Testis (tissue), 3 donors: ENCODE measurements around the gene CAPZA2. TPM values are rescaled to one million over a fixed set of nuclear protein-coding genes. Genes with fewer than 3 reads are reported as not detected.

Experiments
- DNase-seq: peaks from one replicate; pipeline ENCODE4 v3.0.0-alpha.2; 2019
- H3K27ac ChIP-seq, 2 donors: fragments of 200-600 bp; sonication (generic); one replicate each; pipeline ENCODE4 v1.5.1; 2019
- H3K27me3 ChIP-seq: fragments of 200-600 bp; sonication (generic); one replicate; pipeline ENCODE4 v1.5.1; 2019
- H3K36me3 ChIP-seq: fragments of 200-600 bp; sonication (generic); one replicate; pipeline ENCODE4 v1.5.1; 2017; ENCODE audit warnings: low read depth; ENCODE audit errors: missing control alignments
- H3K4me1 ChIP-seq: fragments of 200-600 bp; sonication (generic); one replicate; pipeline ENCODE4 v1.5.1; 2019
- H3K4me3 ChIP-seq, 2 donors: fragments of 200-600 bp; sonication (generic); one replicate each; pipeline ENCODE4 v1.5.1; 2017 to 2019
- H3K9me3 ChIP-seq: fragments of 200-600 bp; sonication (generic); one replicate; pipeline ENCODE4 v1.5.1; 2017
- POLR2A ChIP-seq: fragments of 450-650 bp; IDR thresholded peaks from one replicate; pipeline ENCODE4 v1.6.1; 2017; ENCODE audit warnings: antibody characterized with exemption, mild to moderate bottlenecking, moderate library complexity
- WGBS, 2 donors: methylation state at CpG; one replicate each; pipeline ENCODE4 v1.1.5; 2018; 5-methylcytosine and 5-hydroxymethylcytosine counted together
- intact Hi-C: fragments of 100-400 bp; cut with DNase I; formaldehyde crosslinking; loops from one replicate; pipeline ENCODE4 v1.15.1; 2023; ENCODE audit warnings: low total_unique reads
- polyA plus RNA-seq: library from polyadenylated mRNA; stranded (reverse); fragments of 350-450 nt; fragmentation: Illumina TruSeq; extraction: RNeasy Lipid Tissue Mini Kit (QIAGEN cat#74804); gene quantifications from one replicate; pipeline ENCODE4 v1.2.3, GENCODE V29; 2014; ENCODE audit warnings: low read depth, low replicate concordance; ENCODE audit not compliant: insufficient read depth
- total RNA-seq, 2 donors: library from RNA; depleted of rRNA; stranded (reverse); fragments of >200 nt; gene quantifications; one replicate each; pipeline ENCODE4 v1.2.3, GENCODE V29; 2016
- TF ChIP-seq, protein P1 (sequence below), 3 experiments: fragments of 450-650 bp in 2 of 3; fragments of 200-600 bp in 1 of 3; sonication (generic) in 1 of 3; IDR thresholded peaks; one replicate each; pipeline ENCODE4 v1.5.1; 2016 to 2019; ENCODE audit warnings: antibody characterized with exemption in 3 of 3, mild to moderate bottlenecking in 2 of 3, moderate library complexity in 1 of 3

CAPZA2 gene
- total and polyA plus RNA-seq, 3 donors from 2014 or later, result 57.9 to 69.4 (median 69.4) TPM

- intact Hi-C loops, result no loop called here
- TF ChIP-seq, protein P1, sequence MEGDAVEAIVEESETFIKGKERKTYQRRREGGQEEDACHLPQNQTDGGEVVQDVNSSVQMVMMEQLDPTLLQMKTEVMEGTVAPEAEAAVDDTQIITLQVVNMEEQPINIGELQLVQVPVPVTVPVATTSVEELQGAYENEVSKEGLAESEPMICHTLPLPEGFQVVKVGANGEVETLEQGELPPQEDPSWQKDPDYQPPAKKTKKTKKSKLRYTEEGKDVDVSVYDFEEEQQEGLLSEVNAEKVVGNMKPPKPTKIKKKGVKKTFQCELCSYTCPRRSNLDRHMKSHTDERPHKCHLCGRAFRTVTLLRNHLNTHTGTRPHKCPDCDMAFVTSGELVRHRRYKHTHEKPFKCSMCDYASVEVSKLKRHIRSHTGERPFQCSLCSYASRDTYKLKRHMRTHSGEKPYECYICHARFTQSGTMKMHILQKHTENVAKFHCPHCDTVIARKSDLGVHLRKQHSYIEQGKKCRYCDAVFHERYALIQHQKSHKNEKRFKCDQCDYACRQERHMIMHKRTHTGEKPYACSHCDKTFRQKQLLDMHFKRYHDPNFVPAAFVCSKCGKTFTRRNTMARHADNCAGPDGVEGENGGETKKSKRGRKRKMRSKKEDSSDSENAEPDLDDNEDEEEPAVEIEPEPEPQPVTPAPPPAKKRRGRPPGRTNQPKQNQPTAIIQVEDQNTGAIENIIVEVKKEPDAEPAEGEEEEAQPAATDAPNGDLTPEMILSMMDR (IDR thresholded peaks at IDR 0.05), result no peak
- no peak for TF ChIP-seq POLR2A
- WGBS, 2 donors, result 93 to 94% methylated on average over 5 of the region's 5 CpGs
- no peaks in the 10 kb centered on the region for H3K36me3 ChIP-seq
- no peaks in the 10 kb centered on the region for H3K4me1 ChIP-seq
- H3K27ac ChIP-seq, result no peak overlapping the region
- no peak for DNase-seq
- H3K27me3 ChIP-seq, result no peaks in the 10 kb centered on the region
- no peak overlapping the region for H3K4me3 ChIP-seq
- H3K9me3 ChIP-seq, result no peaks in the 10 kb centered on the region
Observed at GRCh38 chr7:116967254-116967922, 105.0 kb downstream of the CAPZA2 start.

DNA sequence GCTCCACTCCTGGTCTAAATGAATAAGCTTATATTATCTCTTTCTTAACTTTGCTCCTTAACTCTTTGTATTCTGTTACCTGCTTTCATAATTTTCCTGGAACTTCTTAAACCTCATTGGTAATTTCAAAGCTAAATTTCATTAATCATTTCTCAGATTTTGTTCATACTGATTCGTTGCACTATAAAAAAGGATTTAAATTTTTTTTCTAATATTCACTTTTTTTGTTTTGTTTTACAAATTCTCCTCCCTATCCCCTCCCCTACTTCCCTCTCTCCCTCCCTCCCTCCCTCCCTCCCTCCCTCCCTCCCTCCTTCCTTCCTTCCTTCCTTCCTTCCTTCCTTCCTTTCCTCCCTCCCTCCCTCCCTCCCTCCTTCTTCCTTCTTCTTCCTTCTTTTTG lies 105.6 kb downstream of the CAPZA2 start:
- Histone ChIP-seq H3K4me1 (no peaks in the 10 kb centered on the region), H3K27me3 (no peaks in the 10 kb centered on the region), H3K4me3 (no peak overlapping the region), H3K27ac (no peak overlapping the region), H3K36me3 (no peaks in the 10 kb centered on the region), H3K9me3 (no peaks in the 10 kb centered on the region)
- WGBS, 2 donors, result 89 to 92% methylated on average over 1 of the region's 1 CpG
- intact Hi-C loops, result no loop called here
- no peak for TF ChIP-seq POLR2A
- TF ChIP-seq, protein P1 (IDR thresholded peaks at IDR 0.05), result no peak
- no peak for DNase-seq

GRCh38 chr7:116968631-116969030 lies 106.2 kb downstream of the CAPZA2 start:
- TF ChIP-seq POLR2A, result no peak
- TF ChIP-seq, protein P1 (IDR thresholded peaks at IDR 0.05), result no peak
- intact Hi-C loops, result no loop called here
- no peak overlapping the region for H3K27ac ChIP-seq
- no peaks in the 10 kb centered on the region for H3K9me3 ChIP-seq
- DNase-seq, result no peak
- no peaks in the 10 kb centered on the region for H3K36me3 ChIP-seq
- no peaks in the 10 kb centered on the region for H3K4me1 ChIP-seq
- no peaks in the 10 kb centered on the region for H3K27me3 ChIP-seq
- H3K4me3 ChIP-seq, result no peak overlapping the region

GRCh38 chr7:116969371-116969902 lies 107.0 kb downstream of the CAPZA2 start:
- Histone ChIP-seq H3K27me3 (no peaks in the 10 kb centered on the region), H3K9me3 (no peaks in the 10 kb centered on the region), H3K4me1 (no peaks in the 10 kb centered on the region), H3K4me3 (no peak overlapping the region), H3K27ac (no peak overlapping the region), H3K36me3 (no peaks in the 10 kb centered on the region)
- intact Hi-C loops, result no loop called here
- no peak for TF ChIP-seq POLR2A
- TF ChIP-seq, protein P1 (IDR thresholded peaks at IDR 0.05), result no peak
- 90 to 91% methylated on average over 3 of the region's 3 CpGs for WGBS, 2 donors
- DNase-seq, result no peak
